Neutrophil (primary cell): Measurements from ENCODE around the gene ANKRD37.

Experiments used
- H3K27ac ChIP-seq: fragments of 200-600 bp; sonication (generic); 2 replicates; pipeline ENCODE4 v1.5.1; 2016; ENCODE audit warnings: mild to moderate bottlenecking, moderate library complexity
- H3K27me3 ChIP-seq: fragments of 200-600 bp; sonication (generic); 2 replicates; pipeline ENCODE4 v1.6.0; 2016; ENCODE audit warnings: mild to moderate bottlenecking
- H3K36me3 ChIP-seq: fragments of 200-600 bp; sonication (generic); 2 replicates; pipeline ENCODE4 v1.5.1; 2017
- H3K4me1 ChIP-seq, 2 experiments: fragments of 200-600 bp in 1 of 2; sonication (generic) in 1 of 2; 1 replicate in 1 of 2; 2 replicates in 1 of 2; pipeline versions ENCODE4 v1.5.1 to v1.6.1; 2013 to 2016; ENCODE audit warnings: low read depth in 1 of 2, low read length in 1 of 2, mild to moderate bottlenecking in 1 of 2, moderate library complexity in 1 of 2; ENCODE audit not compliant: control insufficient read depth in 1 of 2, insufficient read depth in 1 of 2
- H3K4me3 ChIP-seq, 2 experiments: fragments of 200-600 bp in 1 of 2; sonication (generic) in 1 of 2; 1 replicate in 1 of 2; 2 replicates in 1 of 2; pipeline ENCODE4 v1.5.1; 2013 to 2016; ENCODE audit warnings: low read depth in 1 of 2, low read length in 1 of 2, mild to moderate bottlenecking in 1 of 2, moderate library complexity in 1 of 2
- H3K9me3 ChIP-seq: fragments of 200-600 bp; sonication (generic); 2 replicates; pipeline ENCODE4 v1.5.1; 2016
- CTCF ChIP-seq: fragments of 200-600 bp; sonication (generic); IDR thresholded peaks from 2 replicates; pipeline ENCODE4 v1.5.1; 2016; ENCODE audit warnings: antibody characterized with exemption

ANKRD37 gene, protein sequence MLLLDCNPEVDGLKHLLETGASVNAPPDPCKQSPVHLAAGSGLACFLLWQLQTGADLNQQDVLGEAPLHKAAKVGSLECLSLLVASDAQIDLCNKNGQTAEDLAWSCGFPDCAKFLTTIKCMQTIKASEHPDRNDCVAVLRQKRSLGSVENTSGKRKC

DNA sequence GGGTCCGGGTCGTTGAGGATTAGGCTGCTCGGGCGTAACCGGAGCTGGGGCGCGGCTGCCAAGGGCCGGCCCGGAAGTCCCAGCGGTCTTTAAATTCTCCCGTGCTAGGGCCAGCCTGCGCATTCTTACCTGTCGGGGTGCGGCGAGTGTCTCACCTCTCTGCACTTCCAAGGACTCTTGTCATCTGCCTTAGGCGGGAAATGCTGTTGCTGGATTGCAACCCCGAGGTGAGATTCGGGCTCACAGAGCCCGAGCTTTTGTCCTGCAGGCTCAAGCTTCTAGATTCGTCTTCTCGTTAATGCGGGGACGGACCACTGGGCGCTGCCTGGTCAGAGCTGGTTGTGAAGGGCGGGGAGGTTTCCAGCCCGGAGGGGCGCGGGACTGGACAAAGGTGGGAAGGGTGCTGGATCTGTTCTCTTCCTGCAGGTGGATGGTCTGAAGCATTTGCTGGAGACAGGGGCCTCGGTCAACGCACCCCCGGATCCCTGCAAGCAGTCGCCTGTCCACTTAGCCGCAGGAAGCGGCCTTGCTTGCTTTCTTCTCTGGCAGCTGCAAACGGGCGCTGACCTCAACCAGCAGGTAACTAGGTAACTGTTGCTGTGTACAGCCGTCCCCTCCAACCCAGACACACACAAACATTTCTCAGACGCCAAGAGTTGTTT, at the start of gene ANKRD37:
Gene ANKRD37, plus strand, starts transcription at position 118 of the 662 bp plus-strand sequence. Its CDS starts 83 bp downstream, at position 201.
- Histone ChIP-seq H3K9me3 (no peaks in the 10 kb centered on the region), H3K4me3 (peak within 1 kb of the TSS; percentile 96 to 99), H3K4me1 (peaks cover 17 to 19% of the 10 kb centered on the region in 2 experiments), H3K36me3 (peaks cover 29% of the 10 kb centered on the region), H3K27ac (peak within 1 kb of the TSS; percentile 94), H3K27me3 (peaks cover 40% of the 10 kb centered on the region)
- TF ChIP-seq CTCF = no peak

GRCh38 chr4:185346975-185347601, 49.6 kb upstream of the ANKRD37 start:
- Histone ChIP-seq H3K9me3 (no peaks in the 10 kb centered on the region), H3K4me3 (no peak overlapping the region), H3K36me3 (no peaks in the 10 kb centered on the region), H3K27me3 (peaks cover 22% of the 10 kb centered on the region), H3K4me1 (no peaks in the 10 kb centered on the region), H3K27ac (no peak overlapping the region)
- TF ChIP-seq CTCF = no peak

- Histone ChIP-seq H3K4me3 (no peak overlapping the region), H3K27ac (no peak overlapping the region), H3K4me1 (no peaks in the 10 kb centered on the region), H3K36me3 (no peaks in the 10 kb centered on the region), H3K27me3 (peaks cover 22% of the 10 kb centered on the region), H3K9me3 (no peaks in the 10 kb centered on the region)
- TF ChIP-seq CTCF = no peak
Measured at GRCh38 chr4:185351691-185352090, 45.0 kb upstream of the ANKRD37 start.

- H3K4me3 ChIP-seq = no peak overlapping the region
- peaks cover 22% of the 10 kb centered on the region for H3K27me3 ChIP-seq
- H3K36me3 ChIP-seq = no peaks in the 10 kb centered on the region
- peak overlapping the region; percentile 35 for H3K27ac ChIP-seq
- H3K9me3 ChIP-seq = no peaks in the 10 kb centered on the region
- TF ChIP-seq CTCF = no peak
- no peaks in the 10 kb centered on the region for H3K4me1 ChIP-seq
Measured at GRCh38 chr4:185352202-185352601, 44.4 kb upstream of the ANKRD37 start.

DNA sequence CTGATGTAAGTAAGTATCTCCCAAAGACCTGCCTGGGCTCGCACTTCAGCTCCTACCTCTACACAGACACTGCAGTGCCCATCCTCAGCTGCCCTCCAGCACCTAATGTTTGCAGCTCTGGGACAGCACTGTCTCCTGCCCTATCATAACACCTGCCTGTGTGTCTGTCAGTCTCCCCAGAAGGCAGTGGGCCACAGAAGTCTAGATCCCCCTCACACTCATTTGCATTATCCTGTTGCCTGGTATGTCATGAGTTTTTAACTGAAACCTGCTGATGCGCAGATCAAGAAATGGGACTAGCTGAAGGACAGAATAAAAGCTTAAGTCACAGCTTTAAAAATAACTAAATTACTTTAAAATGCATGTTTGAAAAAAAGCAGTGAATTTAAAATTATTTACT, 43.9 kb upstream of the ANKRD37 start:
- Histone ChIP-seq H3K27me3 (peaks cover 22% of the 10 kb centered on the region), H3K9me3 (no peaks in the 10 kb centered on the region), H3K4me1 (no peaks in the 10 kb centered on the region), H3K4me3 (no peak overlapping the region), H3K36me3 (no peaks in the 10 kb centered on the region), H3K27ac (peak overlapping the region; percentile 35)
- TF ChIP-seq CTCF = no peak
